Measurements from ENCODE around the gene HEXB. TPM values are rescaled to one million over a fixed set of nuclear protein-coding genes. Genes with fewer than 3 reads are reported as not detected.

Gene HEXB
- total and polyA plus RNA-seq, 9 of the 15 experiments (the other 6 are each of a cell fraction or from before 2014, with no cell fraction given) = 22.9 to 158 (median 108) TPM

DNA sequence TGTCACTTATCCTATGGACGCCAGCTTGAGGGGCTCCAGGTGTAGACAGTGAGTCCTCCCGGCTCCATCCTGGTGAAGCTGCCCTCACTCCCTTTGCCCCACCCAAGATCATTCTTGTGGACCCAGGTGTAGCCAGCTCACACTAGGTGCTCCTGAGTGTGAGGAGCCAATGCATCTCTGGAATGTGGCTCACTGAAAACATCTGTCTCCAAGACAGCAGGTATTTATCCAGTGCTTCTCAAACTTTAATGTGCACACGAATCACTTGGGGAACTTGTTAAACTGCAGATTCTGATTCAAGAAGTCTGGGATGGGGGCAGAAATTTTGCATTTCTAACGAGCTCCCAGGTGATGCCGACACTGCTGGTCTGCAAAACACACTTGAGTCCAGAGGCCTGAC is 31.0 kb upstream of the HEXB start:
- ATAC-seq (no peak), DNase-seq (ENCODE audit: extremely low read depth in 1 of 4, low spot score in 3 of 4) (no peak), FAIRE-seq (no peak)
- Histone ChIP-seq H3K4me1 (replicated peaks in 1 of 2; ENCODE audit: control insufficient read depth in 2 of 2, insufficient read depth in 2 of 2, low read length in 2 of 2) (no peaks in the 10 kb centered on the region), H3K9me1 (ENCODE audit: control insufficient read depth, insufficient read depth, low read length) (no peaks in the 10 kb centered on the region), H2AFZ (ENCODE audit: low read depth, low read length) (no peak overlapping the region), H4K20me1 (replicated peaks; ENCODE audit: control insufficient read depth, insufficient read depth, low read length) (no peaks in the 10 kb centered on the region), H3K9me3 (replicated peaks; ENCODE audit: control insufficient read depth, insufficient read depth, low read depth, low read length) (no peaks in the 10 kb centered on the region), H3K79me2 (ENCODE audit: control insufficient read depth, insufficient read depth, low read length) (no peaks in the 10 kb centered on the region), H3K4me2 (ENCODE audit: insufficient read depth, low read length) (no peak overlapping the region), H3K27me3 (ENCODE audit: control insufficient read depth in 2 of 2, insufficient read depth in 2 of 2, low read length in 2 of 2) (peaks cover 0 to 20% of the 10 kb centered on the region in 2 experiments; a peak in 3 of 5 replicates), H3K27ac (ENCODE audit: extremely low read depth, low read depth, low read length) (no peak overlapping the region), H3K4me3 (no peak overlapping the region), H3K9ac (ENCODE audit: insufficient read depth in 1 of 2, low read depth in 2 of 2, low read length in 2 of 2) (no peak overlapping the region), H3K36me3 (ENCODE audit: control insufficient read depth, insufficient read depth, low read length) (no peaks in the 10 kb centered on the region)
- ChIA-PET POLR2A (interaction anchor here (0.6 kb wide), 1 partner anchor 206 kb away, joined by 3 read pairs; no protein-coding TSS in a partner anchor), CTCF (ENCODE audit: low intra/inter-chr PET ratio) (no interaction called here)
- intact Hi-C loops (cut with micrococcal nuclease) = no loop called here
- TF ChIP-seq C11orf30 (IDR thresholded peaks at IDR 0.05; ENCODE audit: low read depth) = no peak
- TF ChIP-seq TEAD1 (CRISPR knock-in tag; IDR thresholded peaks at IDR 0.05) = no peak
- TF ChIP-seq, protein P1, sequence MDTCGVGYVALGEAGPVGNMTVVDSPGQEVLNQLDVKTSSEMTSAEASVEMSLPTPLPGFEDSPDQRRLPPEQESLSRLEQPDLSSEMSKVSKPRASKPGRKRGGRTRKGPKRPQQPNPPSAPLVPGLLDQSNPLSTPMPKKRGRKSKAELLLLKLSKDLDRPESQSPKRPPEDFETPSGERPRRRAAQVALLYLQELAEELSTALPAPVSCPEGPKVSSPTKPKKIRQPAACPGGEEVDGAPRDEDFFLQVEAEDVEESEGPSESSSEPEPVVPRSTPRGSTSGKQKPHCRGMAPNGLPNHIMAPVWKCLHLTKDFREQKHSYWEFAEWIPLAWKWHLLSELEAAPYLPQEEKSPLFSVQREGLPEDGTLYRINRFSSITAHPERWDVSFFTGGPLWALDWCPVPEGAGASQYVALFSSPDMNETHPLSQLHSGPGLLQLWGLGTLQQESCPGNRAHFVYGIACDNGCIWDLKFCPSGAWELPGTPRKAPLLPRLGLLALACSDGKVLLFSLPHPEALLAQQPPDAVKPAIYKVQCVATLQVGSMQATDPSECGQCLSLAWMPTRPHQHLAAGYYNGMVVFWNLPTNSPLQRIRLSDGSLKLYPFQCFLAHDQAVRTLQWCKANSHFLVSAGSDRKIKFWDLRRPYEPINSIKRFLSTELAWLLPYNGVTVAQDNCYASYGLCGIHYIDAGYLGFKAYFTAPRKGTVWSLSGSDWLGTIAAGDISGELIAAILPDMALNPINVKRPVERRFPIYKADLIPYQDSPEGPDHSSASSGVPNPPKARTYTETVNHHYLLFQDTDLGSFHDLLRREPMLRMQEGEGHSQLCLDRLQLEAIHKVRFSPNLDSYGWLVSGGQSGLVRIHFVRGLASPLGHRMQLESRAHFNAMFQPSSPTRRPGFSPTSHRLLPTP (IDR thresholded peaks at IDR 0.05; ENCODE audit: borderline replicate concordance, extremely low read depth, insufficient read length) = no peak
- no peak for TF ChIP-seq GATAD2A (IDR thresholded peaks at IDR 0.05)
- TF ChIP-seq, protein P2, sequence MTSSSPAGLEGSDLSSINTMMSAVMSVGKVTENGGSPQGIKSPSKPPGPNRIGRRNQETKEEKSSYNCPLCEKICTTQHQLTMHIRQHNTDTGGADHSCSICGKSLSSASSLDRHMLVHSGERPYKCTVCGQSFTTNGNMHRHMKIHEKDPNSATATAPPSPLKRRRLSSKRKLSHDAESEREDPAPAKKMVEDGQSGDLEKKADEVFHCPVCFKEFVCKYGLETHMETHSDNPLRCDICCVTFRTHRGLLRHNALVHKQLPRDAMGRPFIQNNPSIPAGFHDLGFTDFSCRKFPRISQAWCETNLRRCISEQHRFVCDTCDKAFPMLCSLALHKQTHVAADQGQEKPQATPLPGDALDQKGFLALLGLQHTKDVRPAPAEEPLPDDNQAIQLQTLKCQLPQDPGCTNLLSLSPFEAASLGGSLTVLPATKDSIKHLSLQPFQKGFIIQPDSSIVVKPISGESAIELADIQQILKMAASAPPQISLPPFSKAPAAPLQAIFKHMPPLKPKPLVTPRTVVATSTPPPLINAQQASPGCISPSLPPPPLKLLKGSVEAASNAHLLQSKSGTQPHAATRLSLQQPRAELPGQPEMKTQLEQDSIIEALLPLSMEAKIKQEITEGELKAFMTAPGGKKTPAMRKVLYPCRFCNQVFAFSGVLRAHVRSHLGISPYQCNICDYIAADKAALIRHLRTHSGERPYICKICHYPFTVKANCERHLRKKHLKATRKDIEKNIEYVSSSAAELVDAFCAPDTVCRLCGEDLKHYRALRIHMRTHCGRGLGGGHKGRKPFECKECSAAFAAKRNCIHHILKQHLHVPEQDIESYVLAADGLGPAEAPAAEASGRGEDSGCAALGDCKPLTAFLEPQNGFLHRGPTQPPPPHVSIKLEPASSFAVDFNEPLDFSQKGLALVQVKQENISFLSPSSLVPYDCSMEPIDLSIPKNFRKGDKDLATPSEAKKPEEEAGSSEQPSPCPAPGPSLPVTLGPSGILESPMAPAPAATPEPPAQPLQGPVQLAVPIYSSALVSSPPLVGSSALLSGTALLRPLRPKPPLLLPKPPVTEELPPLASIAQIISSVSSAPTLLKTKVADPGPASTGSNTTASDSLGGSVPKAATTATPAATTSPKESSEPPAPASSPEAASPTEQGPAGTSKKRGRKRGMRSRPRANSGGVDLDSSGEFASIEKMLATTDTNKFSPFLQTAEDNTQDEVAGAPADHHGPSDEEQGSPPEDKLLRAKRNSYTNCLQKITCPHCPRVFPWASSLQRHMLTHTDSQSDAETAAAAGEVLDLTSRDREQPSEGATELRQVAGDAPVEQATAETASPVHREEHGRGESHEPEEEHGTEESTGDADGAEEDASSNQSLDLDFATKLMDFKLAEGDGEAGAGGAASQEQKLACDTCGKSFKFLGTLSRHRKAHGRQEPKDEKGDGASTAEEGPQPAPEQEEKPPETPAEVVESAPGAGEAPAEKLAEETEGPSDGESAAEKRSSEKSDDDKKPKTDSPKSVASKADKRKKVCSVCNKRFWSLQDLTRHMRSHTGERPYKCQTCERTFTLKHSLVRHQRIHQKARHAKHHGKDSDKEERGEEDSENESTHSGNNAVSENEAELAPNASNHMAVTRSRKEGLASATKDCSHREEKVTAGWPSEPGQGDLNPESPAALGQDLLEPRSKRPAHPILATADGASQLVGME (CRISPR knock-in tag; IDR thresholded peaks at IDR 0.05) = no peak
- TF ChIP-seq ZNF354B (CRISPR knock-in tag; IDR thresholded peaks at IDR 0.05) = no peak
- no peak for TF ChIP-seq ZNF3 (CRISPR knock-in tag; IDR thresholded peaks at IDR 0.05)
- no peak for TF ChIP-seq KDM1A (IDR thresholded peaks at IDR 0.05)
- TF ChIP-seq SRSF7 (optimal IDR thresholded peaks at IDR 0.05; ENCODE audit: low read depth, low read length) = no peak
- TF ChIP-seq DDX20 (tag; IDR thresholded peaks at IDR 0.05; ENCODE audit: low read depth) = no peak
- in situ Hi-C loops (cut with MboI) = no loop called here
- no TSS peak for BruUV-seq (replicated peaks)
- 5% methylated on average over 5 of the region's 5 CpGs for WGBS (ENCODE audit: insufficient coverage, low coverage, missing lambda C conversion rate)
